KMS-11 (cell line): Measurements from ENCODE around the gene LTBP3.

ENCODE experiments used
- H2AFZ ChIP-seq: fragments of 200-600 bp; sonication (generic); 2 replicates; pipeline ENCODE4 v1.6.1; 2016; ENCODE audit warnings: antibody characterized with exemption, mixed run types, low read depth
- H3K27ac ChIP-seq: fragments of 200-600 bp; sonication (generic); 2 replicates; pipeline ENCODE4 v1.6.1; 2016; ENCODE audit warnings: mild to moderate bottlenecking, mixed run types
- H3K27me3 ChIP-seq: fragments of 200-600 bp; sonication (generic); 2 replicates; pipeline ENCODE4 v1.6.1; 2017; ENCODE audit warnings: mild to moderate bottlenecking, low read depth, mixed run types, moderate library complexity; ENCODE audit not compliant: insufficient read depth
- H3K36me3 ChIP-seq: fragments of 200-600 bp; sonication (generic); 2 replicates; pipeline ENCODE4 v1.6.1; 2017; ENCODE audit warnings: mild to moderate bottlenecking, mixed run types; ENCODE audit not compliant: insufficient read depth
- H3K4me1 ChIP-seq: fragments of 200-600 bp; sonication (generic); 2 replicates; pipeline ENCODE4 v1.6.1; 2016; ENCODE audit warnings: mild to moderate bottlenecking, low read depth, mixed run types; ENCODE audit not compliant: poor library complexity, severe bottlenecking
- H3K4me2 ChIP-seq: fragments of 200-600 bp; sonication (generic); 2 replicates; pipeline ENCODE4 v1.7.0; 2016; ENCODE audit warnings: mild to moderate bottlenecking, mixed run types
- H3K4me3 ChIP-seq: fragments of 200-600 bp; sonication (generic); IDR thresholded peaks from 2 replicates; pipeline ENCODE4 v1.6.1; 2017; ENCODE audit warnings: low read depth, low read length, mixed read lengths; ENCODE audit not compliant: insufficient read depth
- H3K79me2 ChIP-seq: fragments of 200-600 bp; sonication (generic); 2 replicates; pipeline ENCODE4 v1.6.1; 2016; ENCODE audit warnings: low read depth, mixed run types; ENCODE audit not compliant: insufficient read depth
- H3K9ac ChIP-seq: fragments of 200-600 bp; sonication (generic); 2 replicates; pipeline ENCODE4 v1.6.1; 2016; ENCODE audit warnings: mild to moderate bottlenecking, mixed run types
- H4K20me1 ChIP-seq: fragments of 200-600 bp; sonication (generic); 2 replicates; pipeline ENCODE4 v1.6.1; 2016; ENCODE audit warnings: mild to moderate bottlenecking, mixed run types; ENCODE audit not compliant: insufficient read depth
- CTCF ChIP-seq: fragments of 200-600 bp; sonication (generic); conservative IDR thresholded peaks from 2 replicates; pipeline ENCODE4 v1.6.1; 2017; ENCODE audit warnings: low read depth, mild to moderate bottlenecking, antibody characterized with exemption, low read length, moderate library complexity, mixed read lengths

Gene LTBP3

GRCh38 chr11:65586247-65586630, 28.1 kb upstream of the LTBP3 start:
- Histone ChIP-seq H3K79me2 (no peaks in the 10 kb centered on the region; the same call in 1 of the 2 replicates), H3K4me3 (no peak overlapping the region), H3K36me3 (no peaks in the 10 kb centered on the region; the same call in 1 of the 2 replicates), H3K4me2 (peak overlapping the region; percentile 95), H3K27me3 (no peaks in the 10 kb centered on the region), H3K27ac (peak overlapping the region; percentile 93), H2AFZ (no peak overlapping the region), H3K4me1 (peaks cover 70% of the 10 kb centered on the region), H4K20me1 (no peaks in the 10 kb centered on the region), H3K9ac (no peak overlapping the region)
- no peak for TF ChIP-seq CTCF

GRCh38 chr11:65585396-65586246, 27.5 kb upstream of the LTBP3 start:
- Histone ChIP-seq H3K27ac (peak overlapping the region; percentile 93), H3K27me3 (no peaks in the 10 kb centered on the region)

GRCh38 chr11:65584723-65585171, 26.6 kb upstream of the LTBP3 start:
- H3K4me1 ChIP-seq = peaks cover 55% of the 10 kb centered on the region
- no peak overlapping the region for H3K9ac ChIP-seq
- H4K20me1 ChIP-seq = no peaks in the 10 kb centered on the region
- no peaks in the 10 kb centered on the region; the same call in 1 of the 2 replicates for H3K79me2 ChIP-seq
- no peak for TF ChIP-seq CTCF
- H3K36me3 ChIP-seq = no peaks in the 10 kb centered on the region; the same call in 1 of the 2 replicates
- no peak overlapping the region for H3K4me2 ChIP-seq
- no peak overlapping the region for H3K27ac ChIP-seq
- H3K4me3 ChIP-seq = no peak overlapping the region
- no peak overlapping the region for H2AFZ ChIP-seq
- no peaks in the 10 kb centered on the region for H3K27me3 ChIP-seq

More at GRCh38 chr11:65585396-65586246, 27.5 kb upstream of the LTBP3 start:
- H3K36me3 ChIP-seq = no peaks in the 10 kb centered on the region; the same call in 1 of the 2 replicates
- no peak for TF ChIP-seq CTCF
- no peak overlapping the region for H3K9ac ChIP-seq
- H3K4me2 ChIP-seq = peak overlapping the region; percentile 95; the same call in 1 of the 2 replicates
- peaks cover 64% of the 10 kb centered on the region for H3K4me1 ChIP-seq
- H3K4me3 ChIP-seq = no peak overlapping the region
- H4K20me1 ChIP-seq = no peaks in the 10 kb centered on the region
- no peaks in the 10 kb centered on the region; the same call in 1 of the 2 replicates for H3K79me2 ChIP-seq
- H2AFZ ChIP-seq = no peak overlapping the region

- H3K79me2 ChIP-seq = no peaks in the 10 kb centered on the region; the same call in 1 of the 2 replicates
- H3K4me2 ChIP-seq = no peak overlapping the region
- H4K20me1 ChIP-seq = no peaks in the 10 kb centered on the region
- no peaks in the 10 kb centered on the region; the same call in 1 of the 2 replicates for H3K36me3 ChIP-seq
- no peak overlapping the region for H3K4me3 ChIP-seq
- no peak overlapping the region for H3K9ac ChIP-seq
- peaks cover 49% of the 10 kb centered on the region for H3K4me1 ChIP-seq
- TF ChIP-seq CTCF = no peak
- no peak overlapping the region for H3K27ac ChIP-seq
- no peaks in the 10 kb centered on the region for H3K27me3 ChIP-seq
- H2AFZ ChIP-seq = no peak overlapping the region
These were observed 25.9 kb upstream of the LTBP3 start for GRCh38 chr11:65584106-65584505.
